DOHH2 (cell line): Measurements from ENCODE around the gene RFLNA.

Experiments
- H3F3A ChIP-seq: fragments of 200-600 bp; sonication (generic), shearing (Covaris generic); 2 replicates; pipeline ENCODE4 v1.6.0; 2016; ENCODE audit warnings: antibody characterized with exemption, mild to moderate bottlenecking; ENCODE audit not compliant: control insufficient read depth, insufficient read depth
- H3K27ac ChIP-seq: fragments of 200-600 bp; sonication (generic); 2 replicates; pipeline ENCODE4 v1.5.1; 2014; ENCODE audit warnings: low read depth, mild to moderate bottlenecking, low read length, moderate library complexity
- H3K27me3 ChIP-seq: fragments of 200-600 bp; sonication (generic); 2 replicates; pipeline ENCODE4 v1.6.1; 2014; ENCODE audit warnings: mild to moderate bottlenecking, low read length, mixed read lengths; ENCODE audit not compliant: control insufficient read depth
- H3K36me3 ChIP-seq: fragments of 200-600 bp; sonication (generic); 2 replicates; pipeline ENCODE4 v1.6.1; 2014; ENCODE audit warnings: mild to moderate bottlenecking, low read length, moderate library complexity, mixed read lengths; ENCODE audit not compliant: control insufficient read depth
- H3K4me1 ChIP-seq: fragments of 200-600 bp; sonication (generic); 2 replicates; pipeline ENCODE4 v1.6.1; 2014; ENCODE audit warnings: mild to moderate bottlenecking, low read length, mixed read lengths; ENCODE audit not compliant: control insufficient read depth
- H3K4me2 ChIP-seq: fragments of 200-600 bp; sonication (generic); 2 replicates; pipeline ENCODE4 v1.6.0; 2014; ENCODE audit warnings: mild to moderate bottlenecking, low read length, moderate library complexity
- H3K4me3 ChIP-seq: fragments of 200-600 bp; sonication (generic); 2 replicates; pipeline ENCODE4 v1.5.1; 2014; ENCODE audit warnings: mild to moderate bottlenecking, low read length, mixed read lengths
- H3K79me2 ChIP-seq: fragments of 200-600 bp; sonication (generic); 2 replicates; pipeline ENCODE4 v1.6.1; 2014; ENCODE audit warnings: mild to moderate bottlenecking, low read length, mixed read lengths; ENCODE audit not compliant: control insufficient read depth
- H3K9me2 ChIP-seq: fragments of 200-600 bp; sonication (generic); replicated peaks from 2 replicates; pipeline ENCODE4 v1.6.1; 2014; ENCODE audit warnings: mild to moderate bottlenecking, low read length, mixed read lengths; ENCODE audit not compliant: control insufficient read depth
- H3K9me3 ChIP-seq: fragments of 200-600 bp; sonication (generic); 2 replicates; pipeline ENCODE4 v1.6.1; 2014; ENCODE audit warnings: antibody characterized with exemption, low read length, mixed read lengths; ENCODE audit not compliant: control insufficient read depth, insufficient read depth
- H4K20me1 ChIP-seq: fragments of 200-600 bp; sonication (generic); 2 replicates; pipeline ENCODE4 v1.6.0; 2014; ENCODE audit warnings: low read depth, mild to moderate bottlenecking, antibody characterized with exemption, low read length, moderate library complexity; ENCODE audit not compliant: control insufficient read depth, insufficient read depth
- CTCF ChIP-seq: fragments of 200-600 bp; sonication (generic); IDR thresholded peaks from one replicate; pipeline ENCODE4 v1.5.1; 2014; ENCODE audit warnings: antibody characterized with exemption, mild to moderate bottlenecking, low read depth, low read length; ENCODE audit not compliant: poor library complexity, severe bottlenecking
- EZH2phosphoT487 ChIP-seq: fragments of 200-600 bp; sonication (generic); IDR thresholded peaks from 2 replicates; pipeline ENCODE4 v1.6.1; 2017; ENCODE audit warnings: borderline replicate concordance, mild to moderate bottlenecking, antibody characterized with exemption, low read length, moderate library complexity, mixed read lengths

The RFLNA gene

GRCh38 chr12:124251186-124251585 is 43.7 kb upstream of the RFLNA start:
- Histone ChIP-seq H3K9me2 (no peaks in the 10 kb centered on the region), H3K9me3 (no peaks in the 10 kb centered on the region), H3K4me3 (no peak overlapping the region), H3F3A (no peaks in the 10 kb centered on the region), H3K27ac (no peak overlapping the region), H3K4me2 (no peak overlapping the region), H3K36me3 (no peaks in the 10 kb centered on the region), H3K27me3 (peaks cover 5% of the 10 kb centered on the region; the same call in 1 of the 2 replicates), H3K4me1 (peaks cover 3% of the 10 kb centered on the region; the same call in 1 of the 2 replicates), H3K79me2 (no peaks in the 10 kb centered on the region), H4K20me1 (no peaks in the 10 kb centered on the region)
- TF ChIP-seq CTCF (no peak), EZH2phosphoT487 (no peak)

- no peak overlapping the region for H3K4me2 ChIP-seq
- H3K27me3 ChIP-seq: peaks cover 5% of the 10 kb centered on the region; the same call in 1 of the 2 replicates
- H3K9me3 ChIP-seq: no peaks in the 10 kb centered on the region
- no peaks in the 10 kb centered on the region for H3K36me3 ChIP-seq
- no peak overlapping the region for H3K4me3 ChIP-seq
- no peaks in the 10 kb centered on the region for H3F3A ChIP-seq
- no peak overlapping the region for H3K27ac ChIP-seq
- no peaks in the 10 kb centered on the region for H3K79me2 ChIP-seq
- H3K9me2 ChIP-seq: no peaks in the 10 kb centered on the region
- TF ChIP-seq CTCF: no peak
- no peak for TF ChIP-seq EZH2phosphoT487
- no peaks in the 10 kb centered on the region for H3K4me1 ChIP-seq
- no peaks in the 10 kb centered on the region for H4K20me1 ChIP-seq
These were observed 41.9 kb upstream of the RFLNA start for GRCh38 chr12:124252964-124253363.

GRCh38 chr12:124254126-124254525 is 40.8 kb upstream of the RFLNA start:
- Histone ChIP-seq H3F3A (no peaks in the 10 kb centered on the region), H3K4me2 (no peak overlapping the region), H3K4me3 (no peak overlapping the region), H3K27me3 (peaks cover 5% of the 10 kb centered on the region; the same call in 1 of the 2 replicates), H3K79me2 (no peaks in the 10 kb centered on the region), H4K20me1 (no peaks in the 10 kb centered on the region), H3K9me3 (no peaks in the 10 kb centered on the region), H3K9me2 (no peaks in the 10 kb centered on the region), H3K36me3 (no peaks in the 10 kb centered on the region), H3K27ac (no peak overlapping the region), H3K4me1 (no peaks in the 10 kb centered on the region)
- TF ChIP-seq CTCF (no peak), EZH2phosphoT487 (no peak)
